ENCODE results near the gene ARHGAP15.

ARHGAP15 gene

GRCh38 chr2:143354050-143354750 lies 225.0 kb downstream of the ARHGAP15 start:
- DNase-seq = no peak

GRCh38 chr2:143355870-143356269 lies 226.7 kb downstream of the ARHGAP15 start:
- no peak for DNase-seq

- DNase-seq = no peak
These were observed 227.1 kb downstream of the ARHGAP15 start for GRCh38 chr2:143356336-143356735.

- DNase-seq = no peak
These were observed 227.7 kb downstream of the ARHGAP15 start for GRCh38 chr2:143356736-143357446.

- DNase-seq = no peak
These were observed 228.7 kb downstream of the ARHGAP15 start for GRCh38 chr2:143357966-143358365.

GRCh38 chr2:143361346-143361745 lies 232.1 kb downstream of the ARHGAP15 start:
- DNase-seq = no peak

- no peak for DNase-seq
These were observed 242.4 kb downstream of the ARHGAP15 start for GRCh38 chr2:143371616-143372015.

GRCh38 chr2:143375384-143375880 lies 246.2 kb downstream of the ARHGAP15 start:
- no peak for DNase-seq

- no peak for DNase-seq
These were observed 249.8 kb downstream of the ARHGAP15 start for GRCh38 chr2:143378996-143379395.

GRCh38 chr2:143379955-143380354 lies 250.7 kb downstream of the ARHGAP15 start:
- DNase-seq = no peak

- DNase-seq = no peak
These were observed 253.4 kb downstream of the ARHGAP15 start for GRCh38 chr2:143382573-143382972.

- DNase-seq = no peak
These were observed 253.8 kb downstream of the ARHGAP15 start for GRCh38 chr2:143383016-143383415.

GRCh38 chr2:143384111-143384510 lies 254.9 kb downstream of the ARHGAP15 start:
- no peak for DNase-seq

GRCh38 chr2:143390171-143390570 lies 261.0 kb downstream of the ARHGAP15 start:
- DNase-seq = no peak

- no peak for DNase-seq
These were observed 263.1 kb downstream of the ARHGAP15 start for GRCh38 chr2:143392358-143392757.

GRCh38 chr2:143394062-143394461 lies 264.8 kb downstream of the ARHGAP15 start:
- DNase-seq = no peak

GRCh38 chr2:143397884-143398614 lies 268.8 kb downstream of the ARHGAP15 start:
- peak; percentile 83 for DNase-seq

- no peak for DNase-seq
These were observed 269.6 kb downstream of the ARHGAP15 start for GRCh38 chr2:143398781-143399180.

GRCh38 chr2:143399631-143400069 lies 270.4 kb downstream of the ARHGAP15 start:
- peak; percentile 82 for DNase-seq

- no peak for DNase-seq
These were observed 272.6 kb downstream of the ARHGAP15 start for GRCh38 chr2:143401861-143402260.

GRCh38 chr2:143402451-143402850 lies 273.2 kb downstream of the ARHGAP15 start:
- peak; percentile 92 for DNase-seq

- peak; percentile 63 for DNase-seq
These were observed 281.1 kb downstream of the ARHGAP15 start for GRCh38 chr2:143410082-143410897.

GRCh38 chr2:143415571-143415970 lies 286.4 kb downstream of the ARHGAP15 start:
- DNase-seq = no peak
